ENCODE measurements around the gene PLCXD3.

The PLCXD3 gene

GRCh38 chr5:41356786-41357185 is 153.6 kb downstream of the PLCXD3 start:
- Histone ChIP-seq H3K4me3 (replicated peaks; ENCODE audit: insufficient read depth, low read length) (no peak overlapping the region), H3K27me3 (ENCODE audit: insufficient read depth, poor library complexity, severe bottlenecking) (no peaks in the 10 kb centered on the region), H3K27ac (replicated peaks) (no peak overlapping the region)
- no peak for TF ChIP-seq CTCF (IDR thresholded peaks at IDR 0.05; ENCODE audit: insufficient read depth, low read length)
- no peak for TF ChIP-seq SPI1 (IDR thresholded peaks at IDR 0.05; ENCODE audit: borderline replicate concordance, low read depth)
- TF ChIP-seq REST (IDR thresholded peaks at IDR 0.05; ENCODE audit: insufficient replicate concordance, low read depth), result no peak
- no peak for TF ChIP-seq POLR2AphosphoS5 (IDR thresholded peaks at IDR 0.05; ENCODE audit: low read depth)
- TF ChIP-seq GABPA (IDR thresholded peaks at IDR 0.05; ENCODE audit: low read depth), result no peak
- DNase-seq (ENCODE audit: low read depth in 1 of 2, low spot score in 1 of 2), result no peak

- no peak for TF ChIP-seq POLR2AphosphoS5 (IDR thresholded peaks at IDR 0.05; ENCODE audit: low read depth)
- TF ChIP-seq CTCF (IDR thresholded peaks at IDR 0.05; ENCODE audit: insufficient read depth, low read length), result no peak
- no peak overlapping the region for H3K27ac ChIP-seq (replicated peaks)
These were observed 160.6 kb downstream of the PLCXD3 start for GRCh38 chr5:41349846-41350245.

GRCh38 chr5:41347569-41347968 is 162.8 kb downstream of the PLCXD3 start:
- peaks cover 3% of the 10 kb centered on the region for H3K27me3 ChIP-seq (ENCODE audit: insufficient read depth, poor library complexity, severe bottlenecking)
- TF ChIP-seq REST (IDR thresholded peaks at IDR 0.05; ENCODE audit: insufficient replicate concordance, low read depth) (no peak), CTCF (IDR thresholded peaks at IDR 0.05; ENCODE audit: insufficient read depth, low read length) (no peak), POLR2AphosphoS5 (IDR thresholded peaks at IDR 0.05; ENCODE audit: low read depth) (no peak)
- H3K27ac ChIP-seq (replicated peaks), result no peak overlapping the region
- DNase-seq (ENCODE audit: low read depth in 1 of 2, low spot score in 1 of 2), result no peak
- no peak overlapping the region for H3K4me3 ChIP-seq (replicated peaks; ENCODE audit: insufficient read depth, low read length)

More at GRCh38 chr5:41349846-41350245, 160.6 kb downstream of the PLCXD3 start:
- DNase-seq (ENCODE audit: low read depth in 1 of 2, low spot score in 1 of 2), result no peak
- peaks cover 3% of the 10 kb centered on the region for H3K27me3 ChIP-seq (ENCODE audit: insufficient read depth, poor library complexity, severe bottlenecking)
- H3K4me3 ChIP-seq (replicated peaks; ENCODE audit: insufficient read depth, low read length), result no peak overlapping the region

GRCh38 chr5:41346609-41347008 is 163.8 kb downstream of the PLCXD3 start:
- DNase-seq (ENCODE audit: low read depth in 1 of 2, low spot score in 1 of 2), result no peak
- TF ChIP-seq SPI1 (IDR thresholded peaks at IDR 0.05; ENCODE audit: borderline replicate concordance, low read depth) (no peak), POLR2AphosphoS5 (IDR thresholded peaks at IDR 0.05; ENCODE audit: low read depth) (no peak), GABPA (IDR thresholded peaks at IDR 0.05; ENCODE audit: low read depth) (no peak), CTCF (IDR thresholded peaks at IDR 0.05; ENCODE audit: insufficient read depth, low read length) (no peak), REST (IDR thresholded peaks at IDR 0.05; ENCODE audit: insufficient replicate concordance, low read depth) (no peak)
- no peak overlapping the region for H3K27ac ChIP-seq (replicated peaks)
- no peak overlapping the region for H3K4me3 ChIP-seq (replicated peaks; ENCODE audit: insufficient read depth, low read length)
- peaks cover 3% of the 10 kb centered on the region for H3K27me3 ChIP-seq (ENCODE audit: insufficient read depth, poor library complexity, severe bottlenecking)

Data from HL-60 (cell line).